HG03521 (cell line): ENCODE results near the gene LMTK2.
"Not testable (repeated sequence)": the region's sequence is repeated elsewhere in the genome, so short reads cannot be mapped to it uniquely, and the experiment has no call there.

ENCODE experiments used
- ATAC-seq: cut with Tn5 transposase; IDR thresholded peaks from one replicate; pipeline ENCODE4 v1.9.1; 2021; ENCODE audit warnings: mild to moderate bottlenecking, moderate library complexity; ENCODE audit not compliant: unreplicated experiment

The LMTK2 gene

GRCh38 chr7:98102170-98102569 lies 4.5 kb upstream of the LMTK2 start:
- ATAC-seq = no peak

- ATAC-seq = no peak
Measured at GRCh38 chr7:98105942-98106544, 619 bp upstream of the LMTK2 start.

- ATAC-seq = no peak
Measured at GRCh38 chr7:98107313-98107721, 655 bp downstream of the LMTK2 start.

- no peak for ATAC-seq
Measured at GRCh38 chr7:98110249-98111022, 3.8 kb downstream of the LMTK2 start.

GRCh38 chr7:98112077-98112476 lies 5.4 kb downstream of the LMTK2 start:
- no peak for ATAC-seq

GRCh38 chr7:98115746-98116525 lies 9.3 kb downstream of the LMTK2 start:
- ATAC-seq = no peak

- no peak for ATAC-seq
Measured at GRCh38 chr7:98116656-98117461, 10.2 kb downstream of the LMTK2 start.

- ATAC-seq = no peak
Measured at GRCh38 chr7:98119256-98119918, 12.7 kb downstream of the LMTK2 start.

GRCh38 chr7:98120559-98120958 lies 13.9 kb downstream of the LMTK2 start:
- ATAC-seq = no peak

GRCh38 chr7:98121388-98121787 lies 14.7 kb downstream of the LMTK2 start:
- not testable (repeated sequence) for ATAC-seq

- no peak for ATAC-seq
Measured at GRCh38 chr7:98123365-98123696, 16.7 kb downstream of the LMTK2 start.

GRCh38 chr7:98125759-98126158 lies 19.1 kb downstream of the LMTK2 start:
- ATAC-seq = no peak

- ATAC-seq = no peak
Measured at GRCh38 chr7:98126311-98127142, 19.9 kb downstream of the LMTK2 start.

GRCh38 chr7:98128346-98128745 lies 21.7 kb downstream of the LMTK2 start:
- no peak for ATAC-seq

- no peak for ATAC-seq
Measured at GRCh38 chr7:98130959-98131358, 24.3 kb downstream of the LMTK2 start.

- peak; percentile 57 for ATAC-seq
Measured at GRCh38 chr7:98133181-98133580, 26.5 kb downstream of the LMTK2 start.

GRCh38 chr7:98133621-98134303 lies 27.1 kb downstream of the LMTK2 start:
- ATAC-seq = no peak

GRCh38 chr7:98134420-98135228 lies 28.0 kb downstream of the LMTK2 start:
- no peak for ATAC-seq
